PC-9 (cell line): ENCODE results near the gene DUSP14. TPM values are rescaled to one million over a fixed set of nuclear protein-coding genes. Genes with fewer than 3 reads are reported as not detected.

Experiments used
- BruUV-seq: library from RNA; stranded (reverse); fragments of 400-500 nt; replicated peaks from 2 replicates; lab custom pipeline; 2021; lab: Mats Ljungman, UMichigan
- CTCF ChIA-PET: fragments of 300-600 bp; sonication (Branson Sonifier 250); formaldehyde crosslinking; loops from one replicate; lab custom pipeline; 2022; ENCODE audit warnings: antibody characterized with exemption; lab: Charles Lee
- POLR2A ChIA-PET: fragments of 300-600 bp; sonication (Branson Sonifier 250); formaldehyde crosslinking; loops from one replicate; lab custom pipeline; 2022; ENCODE audit warnings: antibody characterized with exemption; ENCODE audit not compliant: unreplicated experiment; lab: Charles Lee
- DNase-seq, 2 experiments: peaks; one replicate each; pipeline versions ENCODE4 v3.0.0 to v3.0.0-alpha.2; 2015 to 2022; ENCODE audit warnings: mixed read lengths in 1 of 2
- H2AFZ ChIP-seq: fragments of 200-600 bp; sonication (generic); 2 replicates; pipeline ENCODE4 v1.8.1; 2017; ENCODE audit warnings: antibody characterized with exemption
- H3F3A ChIP-seq: fragments of 200-600 bp; sonication (generic); 2 replicates; pipeline ENCODE4 v1.8.1; 2017; ENCODE audit warnings: antibody characterized with exemption, mild to moderate bottlenecking, low read depth; ENCODE audit not compliant: insufficient read depth
- H3K27ac ChIP-seq: fragments of 200-600 bp; sonication (generic); 2 replicates; pipeline ENCODE4 v1.6.1; 2016; ENCODE audit warnings: mixed run types
- H3K27me3 ChIP-seq: fragments of 200-600 bp; sonication (generic); 2 replicates; pipeline ENCODE4 v1.6.1; 2016; ENCODE audit warnings: low read depth, mixed run types; ENCODE audit not compliant: insufficient read depth
- H3K36me3 ChIP-seq: fragments of 200-600 bp; sonication (generic); 2 replicates; pipeline ENCODE4 v1.6.1; 2016; ENCODE audit warnings: low read depth, mixed run types
- H3K4me1 ChIP-seq: fragments of 200-600 bp; sonication (generic); replicated peaks from 2 replicates; pipeline ENCODE4 v1.6.1; 2016; ENCODE audit warnings: mixed run types; ENCODE audit not compliant: insufficient read depth
- H3K4me2 ChIP-seq: fragments of 200-600 bp; sonication (generic); 2 replicates; pipeline ENCODE4 v1.6.1; 2017; ENCODE audit warnings: mixed run types
- H3K4me3 ChIP-seq: fragments of 200-600 bp; sonication (generic); 2 replicates; pipeline ENCODE4 v1.6.1; 2016; ENCODE audit warnings: mixed run types
- H3K79me2 ChIP-seq: fragments of 200-600 bp; sonication (generic); 2 replicates; pipeline ENCODE4 v1.6.1; 2017; ENCODE audit warnings: low read depth, mixed run types
- H3K9me2 ChIP-seq: fragments of 200-600 bp; sonication (generic); 2 replicates; pipeline ENCODE4 v1.8.1; 2017; ENCODE audit warnings: mild to moderate bottlenecking; ENCODE audit not compliant: insufficient read depth
- H3K9me3 ChIP-seq: fragments of 200-600 bp; sonication (generic); 2 replicates; pipeline ENCODE4 v1.8.1; 2016; ENCODE audit warnings: low read depth; ENCODE audit not compliant: insufficient read depth
- H4K20me1 ChIP-seq: fragments of 200-600 bp; sonication (generic); 2 replicates; pipeline ENCODE4 v1.8.1; 2017; ENCODE audit not compliant: insufficient read depth
- CTCF ChIP-seq: fragments of 200-600 bp; sonication (generic); conservative IDR thresholded peaks from 2 replicates; pipeline ENCODE4 v1.6.1; 2017; ENCODE audit warnings: mixed run types, antibody characterized with exemption, mild to moderate bottlenecking, moderate library complexity
- EZH2 ChIP-seq: fragments of 200-600 bp; sonication (generic); IDR thresholded peaks from 2 replicates; pipeline ENCODE4 v1.8.0; 2017; ENCODE audit warnings: antibody characterized with exemption, low read depth
- intact Hi-C: fragments of 100-400 bp; cut with micrococcal nuclease; formaldehyde crosslinking; loops from one replicate; pipeline ENCODE4 v1.10.0; 2022; ENCODE audit not compliant: unreplicated experiment
- total RNA-seq: library from RNA; stranded (reverse); gene quantifications from 2 replicates; pipeline ENCODE4 v1.2.3, GENCODE V29; 2021

The DUSP14 gene
- total RNA-seq, 1 experiment from 2014 or later = 23.3 TPM

DNA sequence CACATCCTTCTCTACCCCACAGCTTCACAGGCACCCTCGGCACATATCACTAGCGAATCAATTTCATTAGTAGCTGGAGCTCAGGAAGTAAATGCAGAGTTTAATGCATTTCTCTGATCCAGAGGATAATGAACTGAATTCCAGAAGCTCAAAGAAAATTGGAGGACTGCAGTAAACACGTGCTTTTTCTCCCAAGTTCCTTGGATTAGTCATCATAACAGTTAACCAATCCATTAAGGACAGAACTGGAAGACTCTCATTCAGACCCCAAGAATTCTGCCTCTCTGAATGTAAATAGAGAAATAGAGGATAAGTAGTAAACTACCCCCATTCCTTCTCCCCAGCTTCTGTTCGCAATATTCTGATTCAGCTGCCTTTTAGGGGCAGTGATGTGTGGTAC lies 40.7 kb downstream of the DUSP14 start:
- no peaks in the 10 kb centered on the region for H3F3A ChIP-seq
- no peaks in the 10 kb centered on the region for H3K79me2 ChIP-seq
- POLR2A ChIA-PET = no interaction called here
- H4K20me1 ChIP-seq = no peaks in the 10 kb centered on the region
- TF ChIP-seq CTCF (no peak), EZH2 (no peak)
- no peaks in the 10 kb centered on the region for H3K9me3 ChIP-seq
- CTCF ChIA-PET = no interaction called here
- no peak overlapping the region for H3K4me2 ChIP-seq
- no TSS peak for BruUV-seq
- DNase-seq = no peak
- H3K36me3 ChIP-seq = 0 out of 2 replicates have a peak, but pooled peaks cover 8% of the 10 kb centered on the region
- no peak overlapping the region for H3K4me3 ChIP-seq
- H3K9me2 ChIP-seq = no peaks in the 10 kb centered on the region
- H2AFZ ChIP-seq = no peak overlapping the region
- no peaks in the 10 kb centered on the region for H3K27me3 ChIP-seq
- no peaks in the 10 kb centered on the region for H3K4me1 ChIP-seq
- no peak overlapping the region for H3K27ac ChIP-seq
- intact Hi-C loops = no loop called here

GRCh38 chr17:37532756-37533155 lies 43.1 kb downstream of the DUSP14 start:
- Histone ChIP-seq H2AFZ (no peak overlapping the region), H3K27me3 (no peaks in the 10 kb centered on the region), H3K36me3 (0 out of 2 replicates have a peak, but pooled peaks cover 8% of the 10 kb centered on the region), H4K20me1 (no peaks in the 10 kb centered on the region), H3K4me1 (no peaks in the 10 kb centered on the region), H3K4me2 (no peak overlapping the region), H3K9me3 (no peaks in the 10 kb centered on the region), H3K27ac (no peak overlapping the region), H3K79me2 (no peaks in the 10 kb centered on the region), H3K9me2 (no peaks in the 10 kb centered on the region), H3F3A (no peaks in the 10 kb centered on the region), H3K4me3 (no peak overlapping the region)
- ChIA-PET CTCF (no interaction called here), POLR2A (no interaction called here)
- TF ChIP-seq CTCF = no peak
- BruUV-seq = no TSS peak
- no peak for DNase-seq
- intact Hi-C loops = no loop called here

- no peak overlapping the region for H2AFZ ChIP-seq
- no peaks in the 10 kb centered on the region for H4K20me1 ChIP-seq
- no TSS peak for BruUV-seq
- no peaks in the 10 kb centered on the region for H3K79me2 ChIP-seq
- 0 out of 2 replicates have a peak, but pooled peaks cover 11% of the 10 kb centered on the region for H3K36me3 ChIP-seq
- CTCF ChIA-PET = no interaction called here
- H3K9me3 ChIP-seq = no peaks in the 10 kb centered on the region
- no peak overlapping the region for H3K4me2 ChIP-seq
- no peak for DNase-seq
- H3K9me2 ChIP-seq = no peaks in the 10 kb centered on the region
- POLR2A ChIA-PET = no interaction called here
- H3K27me3 ChIP-seq = no peaks in the 10 kb centered on the region
- H3K4me3 ChIP-seq = no peak overlapping the region
- TF ChIP-seq CTCF (no peak), EZH2 (no peak)
- H3K27ac ChIP-seq = no peak overlapping the region
- H3K4me1 ChIP-seq = no peaks in the 10 kb centered on the region
- intact Hi-C loops = no loop called here
- H3F3A ChIP-seq = no peaks in the 10 kb centered on the region
Observed at GRCh38 chr17:37535906-37536305, 46.2 kb downstream of the DUSP14 start.
